ENCODE measurements around the gene TRIM28.

Gene TRIM28

DNA sequence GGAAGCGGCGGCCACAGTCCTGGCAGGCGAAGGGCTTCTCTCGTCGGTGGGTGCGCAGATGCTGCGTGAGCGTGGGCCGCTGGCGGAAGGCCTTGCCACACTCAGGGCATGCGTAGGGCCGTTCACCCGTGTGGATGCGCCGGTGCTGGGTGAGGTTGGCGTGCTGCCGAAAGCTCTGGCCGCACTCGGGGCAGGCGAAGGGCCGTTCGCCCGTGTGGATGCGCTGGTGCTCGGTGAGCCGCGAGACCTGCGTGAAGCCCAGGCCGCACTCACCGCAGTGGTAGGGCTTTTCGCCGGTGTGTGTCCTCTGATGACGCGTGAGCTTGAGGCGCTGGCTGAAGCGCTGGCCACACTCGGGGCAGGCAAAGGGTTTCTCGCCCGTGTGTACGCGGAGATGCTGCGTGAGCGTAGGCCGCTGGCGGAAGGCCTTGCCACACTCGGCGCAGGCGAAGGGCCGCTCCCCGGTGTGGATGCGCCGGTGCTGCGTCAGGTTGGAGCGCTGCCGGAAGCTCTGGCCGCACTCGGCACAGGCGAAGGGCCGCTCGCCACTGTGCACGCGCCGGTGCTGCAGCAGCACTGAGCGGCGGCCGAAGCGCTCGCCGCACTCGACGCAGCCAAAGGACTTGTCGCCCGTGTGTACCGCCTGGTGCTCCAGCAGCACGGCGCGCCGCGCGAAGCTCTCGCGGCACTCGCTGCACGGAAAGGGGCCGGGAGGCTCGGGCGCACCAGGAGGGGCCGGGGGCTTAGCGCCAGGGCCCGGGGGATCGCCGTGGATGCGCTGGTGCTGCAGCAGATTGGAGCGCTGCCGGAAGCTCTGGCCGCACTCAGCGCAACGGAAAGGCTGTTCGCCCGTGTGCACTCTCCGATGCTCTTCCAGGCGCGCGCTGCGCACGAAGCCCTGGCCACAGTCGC is 18.5 kb downstream of the TRIM28 start:
- no peak for TF ChIP-seq EP300 (IDR thresholded peaks at IDR 0.05; ENCODE audit: borderline replicate concordance)
- 0 out of 2 replicates have a peak, but pooled peaks have one; percentile 17 for TF ChIP-seq TEAD4 (IDR thresholded peaks at IDR 0.05)
- TF ChIP-seq, protein P1, sequence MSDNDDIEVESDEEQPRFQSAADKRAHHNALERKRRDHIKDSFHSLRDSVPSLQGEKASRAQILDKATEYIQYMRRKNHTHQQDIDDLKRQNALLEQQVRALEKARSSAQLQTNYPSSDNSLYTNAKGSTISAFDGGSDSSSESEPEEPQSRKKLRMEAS (IDR thresholded peaks at IDR 0.05) = peak; percentile 69
- no peak for TF ChIP-seq EGR1 (IDR thresholded peaks at IDR 0.05)

DNA sequence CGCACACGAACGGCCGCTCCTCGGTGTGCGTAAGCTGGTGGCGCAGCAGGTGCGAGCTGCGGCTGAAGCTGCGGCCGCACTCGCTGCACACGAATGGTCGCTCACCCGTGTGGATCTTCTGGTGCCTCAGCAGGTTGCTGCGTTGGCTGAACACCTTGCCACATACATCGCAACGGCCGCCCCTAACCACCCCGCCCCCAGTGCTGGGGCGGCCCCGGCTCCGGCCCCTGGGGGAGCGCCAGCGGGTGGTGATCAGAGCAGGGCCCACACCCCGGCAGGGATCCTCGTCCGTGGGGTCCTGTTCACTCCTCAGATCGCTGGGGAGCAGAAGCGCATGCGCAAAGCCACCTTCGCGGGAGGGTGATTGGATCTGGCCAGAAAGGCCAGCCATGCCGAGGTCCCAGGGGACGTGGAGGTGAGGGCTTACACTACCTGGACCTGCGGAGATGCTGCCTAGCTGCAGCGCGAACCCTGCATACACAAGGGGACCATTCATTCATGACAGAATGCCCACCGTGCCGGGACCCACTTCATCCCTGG is 19.2 kb downstream of the TRIM28 start:
- TF ChIP-seq EP300 (IDR thresholded peaks at IDR 0.05; ENCODE audit: borderline replicate concordance) = no peak
- no peak for TF ChIP-seq CREB1 (IDR thresholded peaks at IDR 0.05; ENCODE audit: low read depth)
- no peak for TF ChIP-seq EGR1 (IDR thresholded peaks at IDR 0.05)
- no peak for TF ChIP-seq RAD21 (IDR thresholded peaks at IDR 0.05; ENCODE audit: low read depth)
- TF ChIP-seq TAF1 (IDR thresholded peaks at IDR 0.05; ENCODE audit: low read depth) = no peak
- TF ChIP-seq, protein P1 (IDR thresholded peaks at IDR 0.05) = no peak
- TF ChIP-seq NFIC (IDR thresholded peaks at IDR 0.05) = no peak
- TF ChIP-seq FOXM1 (IDR thresholded peaks at IDR 0.05; ENCODE audit: borderline replicate concordance, low read depth) = no peak
- TF ChIP-seq TEAD4 (IDR thresholded peaks at IDR 0.05) = no peak
- TF ChIP-seq, protein P2, sequence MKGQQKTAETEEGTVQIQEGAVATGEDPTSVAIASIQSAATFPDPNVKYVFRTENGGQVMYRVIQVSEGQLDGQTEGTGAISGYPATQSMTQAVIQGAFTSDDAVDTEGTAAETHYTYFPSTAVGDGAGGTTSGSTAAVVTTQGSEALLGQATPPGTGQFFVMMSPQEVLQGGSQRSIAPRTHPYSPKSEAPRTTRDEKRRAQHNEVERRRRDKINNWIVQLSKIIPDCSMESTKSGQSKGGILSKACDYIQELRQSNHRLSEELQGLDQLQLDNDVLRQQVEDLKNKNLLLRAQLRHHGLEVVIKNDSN (IDR thresholded peaks at IDR 0.05) = no peak
- TF ChIP-seq TCF12 (IDR thresholded peaks at IDR 0.05; ENCODE audit: low read depth) = no peak
- TF ChIP-seq, protein P3, sequence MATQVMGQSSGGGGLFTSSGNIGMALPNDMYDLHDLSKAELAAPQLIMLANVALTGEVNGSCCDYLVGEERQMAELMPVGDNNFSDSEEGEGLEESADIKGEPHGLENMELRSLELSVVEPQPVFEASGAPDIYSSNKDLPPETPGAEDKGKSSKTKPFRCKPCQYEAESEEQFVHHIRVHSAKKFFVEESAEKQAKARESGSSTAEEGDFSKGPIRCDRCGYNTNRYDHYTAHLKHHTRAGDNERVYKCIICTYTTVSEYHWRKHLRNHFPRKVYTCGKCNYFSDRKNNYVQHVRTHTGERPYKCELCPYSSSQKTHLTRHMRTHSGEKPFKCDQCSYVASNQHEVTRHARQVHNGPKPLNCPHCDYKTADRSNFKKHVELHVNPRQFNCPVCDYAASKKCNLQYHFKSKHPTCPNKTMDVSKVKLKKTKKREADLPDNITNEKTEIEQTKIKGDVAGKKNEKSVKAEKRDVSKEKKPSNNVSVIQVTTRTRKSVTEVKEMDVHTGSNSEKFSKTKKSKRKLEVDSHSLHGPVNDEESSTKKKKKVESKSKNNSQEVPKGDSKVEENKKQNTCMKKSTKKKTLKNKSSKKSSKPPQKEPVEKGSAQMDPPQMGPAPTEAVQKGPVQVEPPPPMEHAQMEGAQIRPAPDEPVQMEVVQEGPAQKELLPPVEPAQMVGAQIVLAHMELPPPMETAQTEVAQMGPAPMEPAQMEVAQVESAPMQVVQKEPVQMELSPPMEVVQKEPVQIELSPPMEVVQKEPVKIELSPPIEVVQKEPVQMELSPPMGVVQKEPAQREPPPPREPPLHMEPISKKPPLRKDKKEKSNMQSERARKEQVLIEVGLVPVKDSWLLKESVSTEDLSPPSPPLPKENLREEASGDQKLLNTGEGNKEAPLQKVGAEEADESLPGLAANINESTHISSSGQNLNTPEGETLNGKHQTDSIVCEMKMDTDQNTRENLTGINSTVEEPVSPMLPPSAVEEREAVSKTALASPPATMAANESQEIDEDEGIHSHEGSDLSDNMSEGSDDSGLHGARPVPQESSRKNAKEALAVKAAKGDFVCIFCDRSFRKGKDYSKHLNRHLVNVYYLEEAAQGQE (IDR thresholded peaks at IDR 0.05; ENCODE audit: low read depth) = no peak
- no peak for TF ChIP-seq YY1 (IDR thresholded peaks at IDR 0.05; ENCODE audit: low read depth)
- no peak for TF ChIP-seq CEBPB (IDR thresholded peaks at IDR 0.05)

DNA sequence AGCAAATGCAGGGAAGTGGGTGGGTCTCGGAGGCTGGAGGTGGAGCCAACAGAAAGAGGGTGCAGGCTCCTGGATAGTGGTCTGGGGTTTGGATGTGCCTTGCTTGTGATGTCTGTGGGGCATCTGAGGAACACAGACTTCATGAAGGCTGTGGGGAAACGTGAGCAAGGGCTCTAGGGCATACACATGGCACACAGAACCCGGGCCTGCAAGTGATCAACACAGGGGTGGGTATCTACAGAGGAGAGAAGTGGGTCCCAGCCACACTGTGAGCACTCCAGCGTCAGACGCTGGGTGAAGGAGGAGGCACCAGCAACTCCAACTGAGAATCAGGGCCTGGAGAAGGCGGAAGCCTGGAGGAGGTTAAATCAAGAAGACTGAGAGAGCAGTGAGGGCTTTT is 20.0 kb downstream of the TRIM28 start:
- TF ChIP-seq TCF12 (IDR thresholded peaks at IDR 0.05; ENCODE audit: low read depth) (no peak), TAF1 (IDR thresholded peaks at IDR 0.05; ENCODE audit: low read depth) (no peak), EP300 (IDR thresholded peaks at IDR 0.05; ENCODE audit: borderline replicate concordance) (no peak), ZBTB7A (IDR thresholded peaks at IDR 0.05; ENCODE audit: low read depth) (no peak), TEAD4 (IDR thresholded peaks at IDR 0.05) (no peak), FOXM1 (IDR thresholded peaks at IDR 0.05; ENCODE audit: borderline replicate concordance, low read depth) (no peak), YY1 (IDR thresholded peaks at IDR 0.05; ENCODE audit: low read depth) (no peak), NFIC (IDR thresholded peaks at IDR 0.05) (no peak), RAD21 (IDR thresholded peaks at IDR 0.05; ENCODE audit: low read depth) (no peak), CREB1 (IDR thresholded peaks at IDR 0.05; ENCODE audit: low read depth) (no peak), CEBPB (IDR thresholded peaks at IDR 0.05) (no peak), EGR1 (IDR thresholded peaks at IDR 0.05) (no peak)
- TF ChIP-seq, protein P3 (IDR thresholded peaks at IDR 0.05; ENCODE audit: low read depth) = no peak
- TF ChIP-seq, protein P1 (IDR thresholded peaks at IDR 0.05) = no peak
- TF ChIP-seq, protein P2 (IDR thresholded peaks at IDR 0.05) = no peak

DNA sequence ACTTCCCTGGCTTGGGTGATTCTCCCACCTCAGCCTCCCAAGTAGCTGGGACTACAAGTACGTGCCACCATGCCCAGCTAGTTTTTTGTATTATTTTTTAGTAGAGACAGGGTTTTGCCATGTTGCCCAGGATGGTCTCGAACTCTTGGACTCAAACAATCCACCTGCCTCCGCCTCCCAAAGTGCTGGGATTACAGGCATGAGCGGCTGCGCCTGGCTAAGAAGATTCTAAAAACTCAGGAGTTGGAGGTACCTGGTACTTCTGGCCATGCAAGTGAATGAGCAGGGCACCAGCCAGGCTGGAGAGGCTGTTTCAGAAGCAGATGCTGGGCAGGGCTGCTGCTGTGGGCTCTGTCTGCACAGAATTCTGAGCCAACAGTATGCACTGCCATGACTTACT is 23.1 kb downstream of the TRIM28 start:
- TF ChIP-seq, protein P3 (IDR thresholded peaks at IDR 0.05; ENCODE audit: low read depth) = no peak
- TF ChIP-seq RAD21 (IDR thresholded peaks at IDR 0.05; ENCODE audit: low read depth) (no peak), EGR1 (IDR thresholded peaks at IDR 0.05) (no peak), EP300 (IDR thresholded peaks at IDR 0.05; ENCODE audit: borderline replicate concordance) (no peak), TEAD4 (IDR thresholded peaks at IDR 0.05) (no peak), ZBTB7A (IDR thresholded peaks at IDR 0.05; ENCODE audit: low read depth) (no peak), FOXM1 (IDR thresholded peaks at IDR 0.05; ENCODE audit: borderline replicate concordance, low read depth) (no peak), TCF12 (IDR thresholded peaks at IDR 0.05; ENCODE audit: low read depth) (no peak), TAF1 (IDR thresholded peaks at IDR 0.05; ENCODE audit: low read depth) (no peak), YY1 (IDR thresholded peaks at IDR 0.05; ENCODE audit: low read depth) (no peak), CREB1 (IDR thresholded peaks at IDR 0.05; ENCODE audit: low read depth) (no peak), NFIC (IDR thresholded peaks at IDR 0.05) (no peak), CEBPB (IDR thresholded peaks at IDR 0.05) (no peak)
- TF ChIP-seq, protein P2 (IDR thresholded peaks at IDR 0.05) = no peak
- TF ChIP-seq, protein P1 (IDR thresholded peaks at IDR 0.05) = no peak
